GM13976 (cell line): Measurements from ENCODE around the gene AGPS.

Experiments used
- DNase-seq: peaks from one replicate; pipeline ENCODE4 v3.0.0; 2012; ENCODE audit warnings: low spot score
- in situ Hi-C: fragments of 300-500 bp; cut with MboI; formaldehyde crosslinking; loops from one replicate; pipeline ENCODE4 v1.12.0; 2022; ENCODE audit warnings: low sequenced_read_pairs, mixed read lengths, inconsistent platforms; ENCODE audit not compliant: unreplicated experiment
- TF ChIP-seq, protein P1 (sequence below): IDR thresholded peaks from 2 replicates; pipeline ENCODE4 v1.5.1; 2012; ENCODE audit warnings: borderline replicate concordance, mild to moderate bottlenecking; ENCODE audit not compliant: insufficient read depth; ENCODE audit errors: extremely low read depth, missing control alignments, control extremely low read depth

Gene AGPS

DNA sequence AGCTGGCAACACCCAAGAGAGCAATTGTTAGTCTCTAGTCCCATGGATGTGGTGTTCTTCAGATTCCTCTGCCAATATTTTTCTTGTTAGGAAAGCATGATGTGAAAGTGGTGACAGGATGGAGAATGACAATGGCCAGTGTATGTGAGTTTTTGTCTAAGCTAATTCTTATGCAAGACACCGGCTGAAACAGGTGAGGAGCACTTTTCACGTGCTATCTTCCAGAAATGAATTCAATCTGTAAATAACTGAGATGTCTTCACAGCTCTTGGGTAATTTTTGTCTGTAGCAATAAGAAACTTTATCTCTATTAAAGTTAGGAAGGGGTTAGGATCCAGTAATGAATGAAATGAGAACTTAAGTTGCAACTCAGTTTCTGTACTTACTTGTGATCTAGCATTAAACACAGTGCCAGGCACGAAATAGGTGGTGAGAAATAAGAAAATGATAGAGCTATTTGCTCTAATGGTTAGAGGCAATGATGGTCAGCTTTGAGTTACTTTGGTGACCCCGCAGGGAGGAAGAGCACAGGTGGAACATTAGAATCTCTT, 676 bp upstream of the AGPS start:
- TF ChIP-seq, protein P1, sequence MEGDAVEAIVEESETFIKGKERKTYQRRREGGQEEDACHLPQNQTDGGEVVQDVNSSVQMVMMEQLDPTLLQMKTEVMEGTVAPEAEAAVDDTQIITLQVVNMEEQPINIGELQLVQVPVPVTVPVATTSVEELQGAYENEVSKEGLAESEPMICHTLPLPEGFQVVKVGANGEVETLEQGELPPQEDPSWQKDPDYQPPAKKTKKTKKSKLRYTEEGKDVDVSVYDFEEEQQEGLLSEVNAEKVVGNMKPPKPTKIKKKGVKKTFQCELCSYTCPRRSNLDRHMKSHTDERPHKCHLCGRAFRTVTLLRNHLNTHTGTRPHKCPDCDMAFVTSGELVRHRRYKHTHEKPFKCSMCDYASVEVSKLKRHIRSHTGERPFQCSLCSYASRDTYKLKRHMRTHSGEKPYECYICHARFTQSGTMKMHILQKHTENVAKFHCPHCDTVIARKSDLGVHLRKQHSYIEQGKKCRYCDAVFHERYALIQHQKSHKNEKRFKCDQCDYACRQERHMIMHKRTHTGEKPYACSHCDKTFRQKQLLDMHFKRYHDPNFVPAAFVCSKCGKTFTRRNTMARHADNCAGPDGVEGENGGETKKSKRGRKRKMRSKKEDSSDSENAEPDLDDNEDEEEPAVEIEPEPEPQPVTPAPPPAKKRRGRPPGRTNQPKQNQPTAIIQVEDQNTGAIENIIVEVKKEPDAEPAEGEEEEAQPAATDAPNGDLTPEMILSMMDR, result no peak

GRCh38 chr2:177393203-177393755, 706 bp downstream of the AGPS start:
- in situ Hi-C loops, result no loop called here
- no peak for DNase-seq
- TF ChIP-seq, protein P1, result no peak

More for the DNA sequence above, 676 bp upstream of the AGPS start:
- in situ Hi-C loops, result no loop called here
- DNase-seq, result no peak

- in situ Hi-C loops, result no loop called here
- TF ChIP-seq, protein P1, result no peak
- no peak for DNase-seq
Observed at GRCh38 chr2:177393824-177394593, 1.4 kb downstream of the AGPS start.

GRCh38 chr2:177394594-177394973, 2.0 kb downstream of the AGPS start:
- TF ChIP-seq, protein P1, result no peak
- DNase-seq, result no peak
- in situ Hi-C loops, result no loop called here

- DNase-seq, result no peak
- in situ Hi-C loops, result no loop called here
Observed at GRCh38 chr2:177395351-177396065, 2.9 kb downstream of the AGPS start.

More at GRCh38 chr2:177395351-177396065, 2.9 kb downstream of the AGPS start:
- TF ChIP-seq, protein P1, result no peak
